HCT116 (cell line): ENCODE data around the gene KLRG1. TPM values are rescaled to one million over a fixed set of nuclear protein-coding genes. Genes with fewer than 3 reads are reported as not detected.

ENCODE experiments used
- ATAC-seq: fragments of 200-7000 bp; cut with Tn5 transposase; 2 replicates; pipeline ENCODE4 v1.9.1; 2020; ENCODE audit warnings: mild to moderate bottlenecking, moderate library complexity
- BruUV-seq: library from RNA; stranded (reverse); fragments of 400-500 nt; replicated peaks from 2 replicates; lab custom pipeline; 2021; lab: Mats Ljungman, UMichigan
- CTCF ChIA-PET: fragments of 300-600 bp; sonication (Branson Sonifier 250); formaldehyde crosslinking; loops from one replicate; lab custom pipeline; 2021; ENCODE audit warnings: antibody characterized with exemption; lab: Charles Lee
- POLR2A ChIA-PET: fragments of 300-600, 350-600 bp; sonication (Branson Sonifier 250); formaldehyde crosslinking; loops from one replicate; lab custom pipeline; 2021; ENCODE audit warnings: antibody characterized with exemption; lab: Charles Lee
- RAD21 ChIA-PET, 2 experiments: fragments of 300-600 bp; sonication (Branson Sonifier 250); formaldehyde crosslinking; loops; one replicate each; lab custom pipeline; 2023; ENCODE audit warnings: low total read pairs in 2 of 2; ENCODE audit not compliant: uncharacterized antibody in 2 of 2, unreplicated experiment in 2 of 2, low non-redundant PET in 1 of 2; lab: Charles Lee
- DNase-seq: peaks from one replicate; pipeline ENCODE4 v3.0.0-alpha.2; 2010; ENCODE audit warnings: low read depth, low spot score
- H2AFZ ChIP-seq: fragments of 200-600 bp; shearing (Covaris generic), sonication (generic); 2 replicates; pipeline ENCODE4 v1.6.1; 2017; ENCODE audit warnings: low read depth, mixed run types, mixed read lengths, antibody characterized with exemption, low read length; ENCODE audit not compliant: poor library complexity, severe bottlenecking
- H3K27ac ChIP-seq: 2 replicates; pipeline ENCODE4 v1.5.1; 2012; ENCODE audit warnings: low read depth, low read length
- H3K27me3 ChIP-seq: fragments of 200-600 bp; sonication (generic); 2 replicates; pipeline ENCODE4 v1.6.1; 2016; ENCODE audit warnings: mixed run types, low read length, mixed read lengths; ENCODE audit not compliant: insufficient read depth
- H3K36me3 ChIP-seq, 2 experiments: fragments of 200-500 bp in 1 of 2; fragments of 200-600 bp in 1 of 2; sonication (Bioruptor generic) in 1 of 2; sonication (generic) in 1 of 2; 2 replicates each; pipeline versions ENCODE4 v1.5.1 to v1.6.1; 2014 to 2016; ENCODE audit warnings: low read length in 2 of 2, inconsistent platforms in 1 of 2, mixed read lengths in 1 of 2, mixed run types in 1 of 2; ENCODE audit not compliant: insufficient read depth in 2 of 2, control insufficient read depth in 1 of 2
- H3K4me1 ChIP-seq, 2 experiments: fragments of 200-600 bp in 1 of 2; sonication (generic) in 1 of 2; 2 replicates each; pipeline versions ENCODE4 v1.5.1 to v1.6.1; 2012 to 2017; ENCODE audit warnings: low read length in 2 of 2, inconsistent platforms in 1 of 2, mild to moderate bottlenecking in 1 of 2, mixed read lengths in 1 of 2, mixed run types in 1 of 2, moderate library complexity in 1 of 2; ENCODE audit not compliant: insufficient read depth in 2 of 2, control insufficient read depth in 1 of 2
- H3K4me2 ChIP-seq: fragments of 200-600 bp; sonication (generic); 2 replicates; pipeline ENCODE4 v1.6.1; 2017; ENCODE audit warnings: mixed run types, low read length, mixed read lengths
- H3K4me3 ChIP-seq, 2 experiments: fragments of 200-600 bp in 1 of 2; sonication (generic) in 1 of 2; replicated peaks in 1 of 2; 2 replicates each; pipeline ENCODE4 v1.5.1; 2011 to 2016; ENCODE audit warnings: low read length in 2 of 2, control low read depth in 1 of 2, low read depth in 1 of 2, mild to moderate bottlenecking in 1 of 2, mixed read lengths in 1 of 2, mixed run types in 1 of 2
- H3K79me2 ChIP-seq: fragments of 200-600 bp; sonication (generic); 2 replicates; pipeline ENCODE4 v1.6.1; 2017; ENCODE audit warnings: mild to moderate bottlenecking, mixed run types, low read length, moderate library complexity, mixed read lengths; ENCODE audit not compliant: insufficient read depth
- H3K9ac ChIP-seq: fragments of 200-600 bp; sonication (generic); 2 replicates; pipeline ENCODE4 v1.6.1; 2016; ENCODE audit warnings: low read length, mixed read lengths
- H3K9me2 ChIP-seq: fragments of 200-600 bp; sonication (generic), shearing (Covaris generic); 2 replicates; pipeline ENCODE4 v1.6.1; 2017; ENCODE audit warnings: mixed run types, mild to moderate bottlenecking, moderate library complexity; ENCODE audit not compliant: insufficient read depth
- H3K9me3 ChIP-seq, 2 experiments: fragments of 200-500 bp in 1 of 2; fragments of 200-600 bp in 1 of 2; sonication (Bioruptor generic) in 1 of 2; sonication (generic) in 1 of 2; 2 replicates each; pipeline ENCODE4 v1.6.1; 2014 to 2017; ENCODE audit warnings: low read length in 2 of 2, mixed read lengths in 2 of 2, inconsistent platforms in 1 of 2, low read depth in 1 of 2, mild to moderate bottlenecking in 1 of 2, mixed run types in 1 of 2, moderate library complexity in 1 of 2; ENCODE audit not compliant: control insufficient read depth in 1 of 2, insufficient read depth in 1 of 2
- H4K20me1 ChIP-seq: fragments of 200-600 bp; sonication (generic), shearing (Covaris generic); 2 replicates; pipeline ENCODE4 v1.6.1; 2017; ENCODE audit warnings: mixed run types, mild to moderate bottlenecking, moderate library complexity; ENCODE audit not compliant: insufficient read depth
- ATF3 ChIP-seq: IDR thresholded peaks from 2 replicates; pipeline ENCODE4 v1.6.1; 2012
- CBX3 ChIP-seq: IDR thresholded peaks from 2 replicates; pipeline ENCODE4 v1.6.1; 2012; ENCODE audit warnings: low read depth
- CEBPB ChIP-seq: IDR thresholded peaks from 2 replicates; pipeline ENCODE4 v1.6.1; 2012; ENCODE audit warnings: low read depth
- ELF1 ChIP-seq: IDR thresholded peaks from 2 replicates; pipeline ENCODE4 v1.6.1; 2012; ENCODE audit warnings: low read depth, borderline replicate concordance
- EZH2 ChIP-seq: fragments of 200-600 bp; sonication (generic); IDR thresholded peaks from 2 replicates; pipeline ENCODE4 v1.6.1; 2017; ENCODE audit warnings: antibody characterized with exemption, mixed run types
- EZH2phosphoT487 ChIP-seq: fragments of 200-600 bp; IDR thresholded peaks from 2 replicates; pipeline ENCODE4 v1.6.1; 2018; ENCODE audit warnings: antibody characterized with exemption, borderline replicate concordance
- FOSL1 ChIP-seq: IDR thresholded peaks from 2 replicates; pipeline ENCODE4 v1.6.1; 2012; ENCODE audit warnings: low read depth
- JUND ChIP-seq: IDR thresholded peaks from 2 replicates; pipeline ENCODE4 v1.6.1; 2012
- POLR2A ChIP-seq: IDR thresholded peaks from 2 replicates; pipeline ENCODE4 v1.7.0; 2011; ENCODE audit warnings: borderline replicate concordance; ENCODE audit not compliant: insufficient read depth, insufficient read length; ENCODE audit errors: extremely low read depth
- POLR2AphosphoS5 ChIP-seq: IDR thresholded peaks from 2 replicates; pipeline ENCODE4 v1.6.1; 2011; ENCODE audit warnings: mild to moderate bottlenecking, low read depth, low read length, moderate library complexity
- SIN3A ChIP-seq: IDR thresholded peaks from 2 replicates; pipeline ENCODE4 v1.6.1; 2012; ENCODE audit warnings: low read depth
- SRF ChIP-seq: IDR thresholded peaks from 2 replicates; pipeline ENCODE4 v1.6.1; 2012; ENCODE audit warnings: low read depth
- TCF7L2 ChIP-seq: IDR thresholded peaks from 2 replicates; pipeline ENCODE4 v1.7.0; 2011; ENCODE audit warnings: borderline replicate concordance, inconsistent platforms; ENCODE audit not compliant: insufficient read depth, insufficient read length; ENCODE audit errors: extremely low read depth
- YY1 ChIP-seq: IDR thresholded peaks from 2 replicates; pipeline ENCODE4 v1.6.1; 2011; ENCODE audit warnings: low read length, low read depth, moderate library complexity, mild to moderate bottlenecking; ENCODE audit not compliant: insufficient replicate concordance; ENCODE audit errors: extremely low read depth
- ZBTB33 ChIP-seq: IDR thresholded peaks from 2 replicates; pipeline ENCODE4 v1.6.1; 2011; ENCODE audit warnings: mild to moderate bottlenecking, low read length, moderate library complexity; ENCODE audit not compliant: insufficient replicate concordance; ENCODE audit errors: extremely low read depth
- ZFX ChIP-seq: fragments of 450-650 bp; IDR thresholded peaks from 2 replicates; pipeline ENCODE4 v1.6.1; 2017
- ZNF274 ChIP-seq: fragments of 200-500 bp; sonication (Bioruptor generic); IDR thresholded peaks from 2 replicates; pipeline ENCODE4 v1.6.1; 2014; ENCODE audit warnings: mild to moderate bottlenecking, low read depth, low read length, inconsistent platforms
- intact Hi-C: fragments of 100-400 bp; cut with micrococcal nuclease; formaldehyde crosslinking; loops from 2 replicates; pipeline ENCODE4 v1.10.0; 2022
- total RNA-seq: library from RNA; stranded (reverse); gene quantifications from one replicate; pipeline ENCODE4 v1.2.1, GENCODE V29; 2021; ENCODE audit not compliant: unreplicated experiment
- TF ChIP-seq, protein P1 (sequence below), 3 experiments: fragments of 200-600 bp in 1 of 3; sonication (generic) in 1 of 3; IDR thresholded peaks in 2 of 3; conservative IDR thresholded peaks in 1 of 3; 2 replicates each; pipeline ENCODE4 v1.5.1; 2012 to 2017; ENCODE audit warnings: low read depth in 2 of 3, low read length in 2 of 3, antibody characterized with exemption in 1 of 3, borderline replicate concordance in 1 of 3, control low read depth in 1 of 3, mild to moderate bottlenecking in 1 of 3, mixed read lengths in 1 of 3, mixed run types in 1 of 3, moderate library complexity in 1 of 3; ENCODE audit not compliant: insufficient read depth in 1 of 3
- TF ChIP-seq, protein P2 (sequence below): IDR thresholded peaks from 2 replicates; pipeline ENCODE4 v1.6.1; 2012

KLRG1 gene
- total RNA-seq, 1 experiment from 2014 or later = 1.5 TPM

- H3K27me3 ChIP-seq = peaks cover 6% of the 10 kb centered on the region; the same call in 1 of the 2 replicates
- ChIA-PET CTCF (interaction anchor here (0.7 to 3.4 kb wide), 14 partner anchors 8 to 550 kb away, joined by 3 to 31 read pairs (median 7); partner anchors contain the start of gene M6PR), POLR2A (interaction anchor here (1.3 kb wide), 2 partner anchors 13 to 101 kb away, joined by 3 to 5 read pairs; partner anchors contain the start of gene M6PR), RAD21 (interaction anchor here in 1 of 2 experiments (1.5 to 1.9 kb wide), 2 partner anchors 393 to 506 kb away, joined by 6 to 9 read pairs; no protein-coding TSS in a partner anchor)
- H3K4me1 ChIP-seq = no peaks in the 10 kb centered on the region
- ATAC-seq = 0 out of 2 replicates have a peak, but pooled peaks have one; percentile 30
- H2AFZ ChIP-seq = no peak overlapping the region
- H3K79me2 ChIP-seq = no peaks in the 10 kb centered on the region
- intact Hi-C loops = no loop called here
- H4K20me1 ChIP-seq = no peaks in the 10 kb centered on the region
- H3K4me2 ChIP-seq = no peak overlapping the region
- BruUV-seq = no TSS peak
- H3K4me3 ChIP-seq = no peak overlapping the region
- H3K9me2 ChIP-seq = no peaks in the 10 kb centered on the region
- no peaks in the 10 kb centered on the region for H3K9me3 ChIP-seq
- no peaks in the 10 kb centered on the region for H3K36me3 ChIP-seq
- no peak overlapping the region for H3K27ac ChIP-seq
- no peak for TF ChIP-seq CBX3
- no peak for TF ChIP-seq TCF7L2
- TF ChIP-seq SRF = no peak
- no peak for TF ChIP-seq ZFX
- no peak for TF ChIP-seq ZBTB33
- TF ChIP-seq JUND = no peak
- TF ChIP-seq POLR2AphosphoS5 = no peak
- TF ChIP-seq, protein P1, sequence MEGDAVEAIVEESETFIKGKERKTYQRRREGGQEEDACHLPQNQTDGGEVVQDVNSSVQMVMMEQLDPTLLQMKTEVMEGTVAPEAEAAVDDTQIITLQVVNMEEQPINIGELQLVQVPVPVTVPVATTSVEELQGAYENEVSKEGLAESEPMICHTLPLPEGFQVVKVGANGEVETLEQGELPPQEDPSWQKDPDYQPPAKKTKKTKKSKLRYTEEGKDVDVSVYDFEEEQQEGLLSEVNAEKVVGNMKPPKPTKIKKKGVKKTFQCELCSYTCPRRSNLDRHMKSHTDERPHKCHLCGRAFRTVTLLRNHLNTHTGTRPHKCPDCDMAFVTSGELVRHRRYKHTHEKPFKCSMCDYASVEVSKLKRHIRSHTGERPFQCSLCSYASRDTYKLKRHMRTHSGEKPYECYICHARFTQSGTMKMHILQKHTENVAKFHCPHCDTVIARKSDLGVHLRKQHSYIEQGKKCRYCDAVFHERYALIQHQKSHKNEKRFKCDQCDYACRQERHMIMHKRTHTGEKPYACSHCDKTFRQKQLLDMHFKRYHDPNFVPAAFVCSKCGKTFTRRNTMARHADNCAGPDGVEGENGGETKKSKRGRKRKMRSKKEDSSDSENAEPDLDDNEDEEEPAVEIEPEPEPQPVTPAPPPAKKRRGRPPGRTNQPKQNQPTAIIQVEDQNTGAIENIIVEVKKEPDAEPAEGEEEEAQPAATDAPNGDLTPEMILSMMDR (IDR thresholded peaks at IDR 0.05 in 2 of 3, conservative IDR thresholded peaks at IDR 0.05 in 1 of 3; ENCODE audit: borderline replicate concordance in 1 of 3, insufficient read depth in 1 of 3, low read depth in 2 of 3, low read length in 2 of 3) = no peak
- TF ChIP-seq POLR2A = no peak
- no peak for TF ChIP-seq CEBPB
- TF ChIP-seq ZNF274 = no peak
- TF ChIP-seq ELF1 = no peak
- TF ChIP-seq ATF3 = no peak
- TF ChIP-seq EZH2phosphoT487 = no peak
- TF ChIP-seq YY1 = no peak
- TF ChIP-seq EZH2 = no peak
- no peak for TF ChIP-seq SIN3A
- TF ChIP-seq, protein P2, sequence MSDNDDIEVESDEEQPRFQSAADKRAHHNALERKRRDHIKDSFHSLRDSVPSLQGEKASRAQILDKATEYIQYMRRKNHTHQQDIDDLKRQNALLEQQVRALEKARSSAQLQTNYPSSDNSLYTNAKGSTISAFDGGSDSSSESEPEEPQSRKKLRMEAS = no peak
- TF ChIP-seq FOSL1 = no peak
- no peak for DNase-seq
- no peak overlapping the region for H3K9ac ChIP-seq
Measured at GRCh38 chr12:9050521-9051157, 61.3 kb downstream of the KLRG1 start.
